Measurements from ENCODE around the gene DDIT4. TPM values are rescaled to one million over a fixed set of nuclear protein-coding genes. Genes with fewer than 3 reads are reported as not detected.

The DDIT4 gene
- total and polyA plus RNA-seq, 9 of the 15 experiments (the other 6 are each of a cell fraction or from before 2014, with no cell fraction given): 8.2 to 675 (median 159) TPM

DNA sequence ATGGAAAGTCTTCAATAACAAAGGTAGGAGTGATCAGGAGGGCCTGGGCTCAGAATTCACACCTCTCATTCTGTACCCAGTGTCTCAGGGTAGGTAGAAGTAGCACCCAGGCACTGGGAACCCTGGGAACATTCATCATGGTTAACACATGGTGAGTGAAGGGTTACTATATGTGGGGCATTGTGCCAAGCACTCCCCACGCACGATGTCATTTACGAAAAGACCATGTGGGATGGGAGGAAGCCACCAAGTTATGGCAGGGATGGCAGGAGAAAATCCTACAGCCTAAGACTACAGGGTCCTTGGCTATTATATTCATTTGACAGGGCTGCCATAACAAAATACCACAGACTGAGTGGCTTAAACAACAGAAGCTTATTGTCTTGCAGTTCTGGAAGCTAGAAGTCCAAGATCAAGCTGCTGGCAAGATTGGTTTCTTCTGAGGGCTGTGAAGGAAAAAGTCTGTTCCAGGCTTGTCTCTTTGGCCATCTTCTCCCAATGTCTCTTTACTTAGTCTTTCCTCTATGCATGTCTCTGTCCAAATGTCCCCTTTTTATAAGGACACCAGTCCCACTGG lies 27.7 kb upstream of the DDIT4 start (continued):
- TF ChIP-seq, protein P1, sequence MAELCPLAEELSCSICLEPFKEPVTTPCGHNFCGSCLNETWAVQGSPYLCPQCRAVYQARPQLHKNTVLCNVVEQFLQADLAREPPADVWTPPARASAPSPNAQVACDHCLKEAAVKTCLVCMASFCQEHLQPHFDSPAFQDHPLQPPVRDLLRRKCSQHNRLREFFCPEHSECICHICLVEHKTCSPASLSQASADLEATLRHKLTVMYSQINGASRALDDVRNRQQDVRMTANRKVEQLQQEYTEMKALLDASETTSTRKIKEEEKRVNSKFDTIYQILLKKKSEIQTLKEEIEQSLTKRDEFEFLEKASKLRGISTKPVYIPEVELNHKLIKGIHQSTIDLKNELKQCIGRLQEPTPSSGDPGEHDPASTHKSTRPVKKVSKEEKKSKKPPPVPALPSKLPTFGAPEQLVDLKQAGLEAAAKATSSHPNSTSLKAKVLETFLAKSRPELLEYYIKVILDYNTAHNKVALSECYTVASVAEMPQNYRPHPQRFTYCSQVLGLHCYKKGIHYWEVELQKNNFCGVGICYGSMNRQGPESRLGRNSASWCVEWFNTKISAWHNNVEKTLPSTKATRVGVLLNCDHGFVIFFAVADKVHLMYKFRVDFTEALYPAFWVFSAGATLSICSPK (IDR thresholded peaks at IDR 0.05; ENCODE audit: borderline replicate concordance): no peak
- TF ChIP-seq FOXA1 (IDR thresholded peaks at IDR 0.05; ENCODE audit: borderline replicate concordance) (no peak), MEIS2 (IDR thresholded peaks at IDR 0.05; ENCODE audit: partially characterized antibody) (no peak), ZNF232 (CRISPR knock-in tag; IDR thresholded peaks at IDR 0.05) (no peak), ZNF584 (CRISPR knock-in tag; IDR thresholded peaks at IDR 0.05; ENCODE audit: low read depth) (no peak), ZNF75A (CRISPR knock-in tag; IDR thresholded peaks at IDR 0.05) (0 out of 2 replicates have a peak, but pooled peaks have one; percentile 15), L3MBTL2 (IDR thresholded peaks at IDR 0.05) (peak; percentile 11; the same call in 1 of the 2 replicates), FOXM1 (IDR thresholded peaks at IDR 0.05; ENCODE audit: low read depth) (no peak), FOXM1 (CRISPR knock-in tag; IDR thresholded peaks at IDR 0.05; ENCODE audit: low read depth) (no peak)
- TF ChIP-seq, protein P2, sequence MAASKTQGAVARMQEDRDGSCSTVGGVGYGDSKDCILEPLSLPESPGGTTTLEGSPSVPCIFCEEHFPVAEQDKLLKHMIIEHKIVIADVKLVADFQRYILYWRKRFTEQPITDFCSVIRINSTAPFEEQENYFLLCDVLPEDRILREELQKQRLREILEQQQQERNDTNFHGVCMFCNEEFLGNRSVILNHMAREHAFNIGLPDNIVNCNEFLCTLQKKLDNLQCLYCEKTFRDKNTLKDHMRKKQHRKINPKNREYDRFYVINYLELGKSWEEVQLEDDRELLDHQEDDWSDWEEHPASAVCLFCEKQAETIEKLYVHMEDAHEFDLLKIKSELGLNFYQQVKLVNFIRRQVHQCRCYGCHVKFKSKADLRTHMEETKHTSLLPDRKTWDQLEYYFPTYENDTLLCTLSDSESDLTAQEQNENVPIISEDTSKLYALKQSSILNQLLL (CRISPR knock-in tag; IDR thresholded peaks at IDR 0.05; ENCODE audit: borderline replicate concordance): no peak
- TF ChIP-seq, protein P3, sequence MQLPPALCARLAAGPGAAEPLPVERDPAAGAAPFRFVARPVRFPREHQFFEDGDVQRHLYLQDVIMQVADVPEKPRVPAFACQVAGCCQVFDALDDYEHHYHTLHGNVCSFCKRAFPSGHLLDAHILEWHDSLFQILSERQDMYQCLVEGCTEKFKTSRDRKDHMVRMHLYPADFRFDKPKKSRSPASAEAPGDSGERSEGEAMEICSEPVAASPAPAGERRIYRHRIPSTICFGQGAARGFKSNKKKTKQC (CRISPR knock-in tag; IDR thresholded peaks at IDR 0.05): no peak
- TF ChIP-seq, protein P4, sequence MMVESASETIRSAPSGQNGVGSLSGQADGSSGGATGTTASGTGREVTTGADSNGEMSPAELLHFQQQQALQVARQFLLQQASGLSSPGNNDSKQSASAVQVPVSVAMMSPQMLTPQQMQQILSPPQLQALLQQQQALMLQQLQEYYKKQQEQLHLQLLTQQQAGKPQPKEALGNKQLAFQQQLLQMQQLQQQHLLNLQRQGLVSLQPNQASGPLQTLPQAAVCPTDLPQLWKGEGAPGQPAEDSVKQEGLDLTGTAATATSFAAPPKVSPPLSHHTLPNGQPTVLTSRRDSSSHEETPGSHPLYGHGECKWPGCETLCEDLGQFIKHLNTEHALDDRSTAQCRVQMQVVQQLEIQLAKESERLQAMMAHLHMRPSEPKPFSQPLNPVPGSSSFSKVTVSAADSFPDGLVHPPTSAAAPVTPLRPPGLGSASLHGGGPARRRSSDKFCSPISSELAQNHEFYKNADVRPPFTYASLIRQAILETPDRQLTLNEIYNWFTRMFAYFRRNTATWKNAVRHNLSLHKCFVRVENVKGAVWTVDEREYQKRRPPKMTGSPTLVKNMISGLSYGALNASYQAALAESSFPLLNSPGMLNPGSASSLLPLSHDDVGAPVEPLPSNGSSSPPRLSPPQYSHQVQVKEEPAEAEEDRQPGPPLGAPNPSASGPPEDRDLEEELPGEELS (CRISPR knock-in tag; IDR thresholded peaks at IDR 0.05; ENCODE audit: borderline replicate concordance): no peak
- TF ChIP-seq, protein P5, sequence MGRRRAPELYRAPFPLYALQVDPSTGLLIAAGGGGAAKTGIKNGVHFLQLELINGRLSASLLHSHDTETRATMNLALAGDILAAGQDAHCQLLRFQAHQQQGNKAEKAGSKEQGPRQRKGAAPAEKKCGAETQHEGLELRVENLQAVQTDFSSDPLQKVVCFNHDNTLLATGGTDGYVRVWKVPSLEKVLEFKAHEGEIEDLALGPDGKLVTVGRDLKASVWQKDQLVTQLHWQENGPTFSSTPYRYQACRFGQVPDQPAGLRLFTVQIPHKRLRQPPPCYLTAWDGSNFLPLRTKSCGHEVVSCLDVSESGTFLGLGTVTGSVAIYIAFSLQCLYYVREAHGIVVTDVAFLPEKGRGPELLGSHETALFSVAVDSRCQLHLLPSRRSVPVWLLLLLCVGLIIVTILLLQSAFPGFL (CRISPR knock-in tag; IDR thresholded peaks at IDR 0.05): peak; percentile 83; the same call in 1 of the 2 replicates
- TF ChIP-seq, protein P6, sequence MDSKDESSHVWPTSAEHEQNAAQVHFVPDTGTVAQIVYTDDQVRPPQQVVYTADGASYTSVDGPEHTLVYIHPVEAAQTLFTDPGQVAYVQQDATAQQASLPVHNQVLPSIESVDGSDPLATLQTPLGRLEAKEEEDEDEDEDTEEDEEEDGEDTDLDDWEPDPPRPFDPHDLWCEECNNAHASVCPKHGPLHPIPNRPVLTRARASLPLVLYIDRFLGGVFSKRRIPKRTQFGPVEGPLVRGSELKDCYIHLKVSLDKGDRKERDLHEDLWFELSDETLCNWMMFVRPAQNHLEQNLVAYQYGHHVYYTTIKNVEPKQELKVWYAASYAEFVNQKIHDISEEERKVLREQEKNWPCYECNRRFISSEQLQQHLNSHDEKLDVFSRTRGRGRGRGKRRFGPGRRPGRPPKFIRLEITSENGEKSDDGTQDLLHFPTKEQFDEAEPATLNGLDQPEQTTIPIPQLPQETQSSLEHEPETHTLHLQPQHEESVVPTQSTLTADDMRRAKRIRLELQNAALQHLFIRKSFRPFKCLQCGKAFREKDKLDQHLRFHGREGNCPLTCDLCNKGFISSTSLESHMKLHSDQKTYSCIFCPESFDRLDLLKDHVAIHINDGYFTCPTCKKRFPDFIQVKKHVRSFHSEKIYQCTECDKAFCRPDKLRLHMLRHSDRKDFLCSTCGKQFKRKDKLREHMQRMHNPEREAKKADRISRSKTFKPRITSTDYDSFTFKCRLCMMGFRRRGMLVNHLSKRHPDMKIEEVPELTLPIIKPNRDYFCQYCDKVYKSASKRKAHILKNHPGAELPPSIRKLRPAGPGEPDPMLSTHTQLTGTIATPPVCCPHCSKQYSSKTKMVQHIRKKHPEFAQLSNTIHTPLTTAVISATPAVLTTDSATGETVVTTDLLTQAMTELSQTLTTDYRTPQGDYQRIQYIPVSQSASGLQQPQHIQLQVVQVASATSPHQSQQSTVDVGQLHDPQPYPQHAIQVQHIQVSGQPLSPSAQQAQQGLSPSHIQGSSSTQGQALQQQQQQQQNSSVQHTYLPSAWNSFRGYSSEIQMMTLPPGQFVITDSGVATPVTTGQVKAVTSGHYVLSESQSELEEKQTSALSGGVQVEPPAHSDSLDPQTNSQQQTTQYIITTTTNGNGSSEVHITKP (IDR thresholded peaks at IDR 0.05; ENCODE audit: partially characterized antibody): peak; percentile 74
